Measurements from ENCODE around the gene TARBP2.

TARBP2 gene

GRCh38 chr12:53472056-53472582, 29.0 kb upstream of the TARBP2 start:
- no peak overlapping the region for H3K4me3 ChIP-seq (ENCODE audit: control insufficient read depth, low read depth, low read length)
- DNase-seq (ENCODE audit: low read depth): no peak
- TF ChIP-seq CTCF (IDR thresholded peaks at IDR 0.05; ENCODE audit: control insufficient read depth, insufficient read depth, low read depth, low read length, missing control alignments): no peak

DNA sequence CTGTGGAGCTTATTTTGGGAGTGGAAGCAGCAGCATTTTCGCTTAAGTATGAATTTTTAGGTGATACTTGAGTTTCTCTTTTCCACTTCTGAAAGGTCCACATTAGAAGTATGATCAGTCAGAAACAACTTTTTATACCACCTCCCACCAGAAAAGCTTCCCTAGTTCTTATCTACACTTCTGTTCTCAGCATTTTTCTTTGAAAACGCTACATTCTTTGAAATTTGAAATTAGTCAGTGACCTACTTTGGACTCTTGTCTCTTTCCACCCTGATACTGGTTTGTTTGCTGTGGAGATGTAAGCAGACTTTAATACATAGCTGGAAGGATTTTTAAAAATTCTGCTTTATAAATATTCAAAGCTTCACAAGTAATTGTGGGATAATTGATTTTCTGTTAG, 27.0 kb upstream of the TARBP2 start:
- TF ChIP-seq CTCF (IDR thresholded peaks at IDR 0.05; ENCODE audit: control insufficient read depth, insufficient read depth, low read depth, low read length, missing control alignments): no peak
- no peak for DNase-seq (ENCODE audit: low read depth)
- H3K4me3 ChIP-seq (ENCODE audit: control insufficient read depth, low read depth, low read length): no peak overlapping the region

DNA sequence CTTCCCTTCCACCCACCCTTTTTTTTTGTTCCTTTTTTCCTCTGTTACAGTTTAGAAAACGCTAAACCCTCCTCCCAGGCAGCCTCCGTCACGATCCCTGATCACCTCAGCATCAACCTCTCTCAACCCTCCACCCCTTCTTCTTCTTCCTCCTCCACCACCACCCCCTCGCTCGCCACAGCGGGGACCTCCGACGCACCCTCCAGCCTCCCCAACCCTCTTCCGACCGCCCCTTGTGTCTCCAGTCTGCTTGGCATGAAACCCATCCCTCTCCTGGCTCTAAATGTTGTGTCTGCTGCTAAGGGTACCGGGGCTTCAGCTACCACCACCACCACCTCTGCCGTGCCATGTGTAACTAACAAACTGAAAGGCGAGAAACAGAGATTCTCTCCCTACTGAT, 26.3 kb upstream of the TARBP2 start:
- no peak for TF ChIP-seq CTCF (IDR thresholded peaks at IDR 0.05; ENCODE audit: control insufficient read depth, insufficient read depth, low read depth, low read length, missing control alignments)
- no peak overlapping the region for H3K4me3 ChIP-seq (ENCODE audit: control insufficient read depth, low read depth, low read length)
- DNase-seq (ENCODE audit: low read depth): no peak

GRCh38 chr12:53476769-53477209, 24.3 kb upstream of the TARBP2 start:
- DNase-seq (ENCODE audit: low read depth): no peak
- H3K4me3 ChIP-seq (ENCODE audit: control insufficient read depth, low read depth, low read length): no peak overlapping the region
- TF ChIP-seq CTCF (IDR thresholded peaks at IDR 0.05; ENCODE audit: control insufficient read depth, insufficient read depth, low read depth, low read length, missing control alignments): peak; percentile 27

DNA sequence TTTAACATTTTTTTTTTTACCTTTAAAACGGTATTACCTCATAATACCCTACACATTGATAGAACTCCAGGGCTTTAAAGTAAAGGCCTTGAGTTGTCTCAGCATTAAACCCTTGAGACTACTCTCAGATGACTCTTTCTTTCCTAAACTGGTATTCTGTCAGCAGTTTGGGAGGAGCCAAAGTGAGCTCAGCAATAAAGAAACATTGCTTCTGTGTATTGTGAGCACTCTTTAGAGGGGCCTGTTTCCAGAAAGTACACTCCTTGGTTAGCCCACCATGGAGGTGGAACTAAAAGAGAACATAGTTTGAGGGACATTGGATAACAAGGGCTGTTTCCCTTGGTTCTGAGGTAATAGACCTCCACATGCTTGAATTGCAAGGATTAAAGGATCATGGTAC, 22.2 kb upstream of the TARBP2 start:
- TF ChIP-seq CTCF (IDR thresholded peaks at IDR 0.05; ENCODE audit: control insufficient read depth, insufficient read depth, low read depth, low read length, missing control alignments): no peak
- DNase-seq (ENCODE audit: low read depth): no peak
- no peak overlapping the region for H3K4me3 ChIP-seq (ENCODE audit: control insufficient read depth, low read depth, low read length)

- no peak overlapping the region for H3K4me3 ChIP-seq (ENCODE audit: control insufficient read depth, low read depth, low read length)
- no peak for TF ChIP-seq CTCF (IDR thresholded peaks at IDR 0.05; ENCODE audit: control insufficient read depth, insufficient read depth, low read depth, low read length, missing control alignments)
- no peak for DNase-seq (ENCODE audit: low read depth)
Observed at GRCh38 chr12:53479331-53479730, 21.8 kb upstream of the TARBP2 start.
